HUES48 (cell line): Measurements from ENCODE around the gene NELL1.

ENCODE experiments used
- H3K27ac ChIP-seq: one replicate; pipeline ENCODE4 v1.7.0; 2013; ENCODE audit warnings: low read depth, low read length, inconsistent platforms
- H3K27me3 ChIP-seq: 2 replicates; pipeline ENCODE4 v1.6.1; 2013; ENCODE audit warnings: mild to moderate bottlenecking, low read length; ENCODE audit not compliant: control insufficient read depth, insufficient read depth
- H3K36me3 ChIP-seq: 2 replicates; pipeline ENCODE4 v1.6.1; 2013; ENCODE audit warnings: low read length; ENCODE audit not compliant: control insufficient read depth, insufficient read depth
- H3K4me1 ChIP-seq: 2 replicates; pipeline ENCODE4 v1.6.1; 2013; ENCODE audit warnings: mild to moderate bottlenecking, low read length; ENCODE audit not compliant: control insufficient read depth, insufficient read depth
- H3K4me3 ChIP-seq: 2 replicates; pipeline ENCODE4 v1.5.1; 2013; ENCODE audit warnings: mild to moderate bottlenecking, low read depth, low read length
- H3K9ac ChIP-seq: 2 replicates; pipeline ENCODE4 v1.6.1; 2013; ENCODE audit warnings: mild to moderate bottlenecking, low read depth, low read length, moderate library complexity
- H3K9me3 ChIP-seq: 2 replicates; pipeline ENCODE4 v1.6.1; 2013; ENCODE audit warnings: low read length; ENCODE audit not compliant: control insufficient read depth, insufficient read depth

NELL1 gene

DNA sequence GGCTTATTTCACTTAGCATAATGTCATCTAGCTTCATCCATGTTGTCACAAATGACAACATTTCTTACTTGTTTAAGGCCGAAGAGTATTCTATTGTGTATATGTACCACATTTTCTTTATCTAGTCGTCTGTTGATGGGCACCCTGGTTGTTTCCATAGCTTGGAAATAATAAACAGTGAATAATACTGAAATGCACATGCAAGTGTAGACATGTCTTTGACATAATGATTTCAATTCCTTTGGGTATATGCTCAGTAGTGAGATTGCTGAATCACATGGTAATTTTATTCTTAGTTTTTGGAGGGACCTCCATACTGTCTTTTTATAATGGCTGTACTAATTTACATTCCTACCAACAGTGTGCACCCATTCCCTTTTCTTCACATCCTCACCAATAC, 508.0 kb downstream of the NELL1 start:
- Histone ChIP-seq H3K36me3 (no peaks in the 10 kb centered on the region), H3K4me3 (no peak overlapping the region), H3K27me3 (no peaks in the 10 kb centered on the region), H3K9me3 (no peaks in the 10 kb centered on the region), H3K9ac (no peak overlapping the region), H3K4me1 (0 out of 2 replicates have a peak, but pooled peaks cover 5% of the 10 kb centered on the region), H3K27ac (no peak overlapping the region)

DNA sequence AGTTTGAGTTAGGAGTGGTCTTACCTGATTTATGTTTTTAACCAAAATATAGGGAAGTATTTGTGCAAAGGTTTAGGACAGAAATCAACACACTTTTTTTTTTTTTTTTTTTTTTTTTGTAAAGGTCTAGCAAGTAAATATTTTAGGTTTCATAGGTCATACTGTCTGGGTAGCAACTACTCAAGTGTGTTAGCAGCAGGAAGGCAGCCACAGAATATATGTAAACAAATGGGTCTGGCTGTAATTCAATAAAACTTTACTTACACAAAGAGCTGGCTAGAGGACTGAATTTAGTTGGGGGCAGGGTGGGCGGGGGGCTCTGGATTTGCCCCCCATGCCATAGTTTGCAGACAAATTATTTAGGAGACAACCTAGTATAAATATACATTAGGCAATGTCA, 510.4 kb downstream of the NELL1 start:
- no peaks in the 10 kb centered on the region for H3K9me3 ChIP-seq
- H3K9ac ChIP-seq = no peak overlapping the region
- 0 out of 2 replicates have a peak, but pooled peaks cover 5% of the 10 kb centered on the region for H3K4me1 ChIP-seq
- H3K27ac ChIP-seq = no peak overlapping the region
- no peaks in the 10 kb centered on the region for H3K27me3 ChIP-seq
- no peak overlapping the region for H3K4me3 ChIP-seq
- H3K36me3 ChIP-seq = no peaks in the 10 kb centered on the region

DNA sequence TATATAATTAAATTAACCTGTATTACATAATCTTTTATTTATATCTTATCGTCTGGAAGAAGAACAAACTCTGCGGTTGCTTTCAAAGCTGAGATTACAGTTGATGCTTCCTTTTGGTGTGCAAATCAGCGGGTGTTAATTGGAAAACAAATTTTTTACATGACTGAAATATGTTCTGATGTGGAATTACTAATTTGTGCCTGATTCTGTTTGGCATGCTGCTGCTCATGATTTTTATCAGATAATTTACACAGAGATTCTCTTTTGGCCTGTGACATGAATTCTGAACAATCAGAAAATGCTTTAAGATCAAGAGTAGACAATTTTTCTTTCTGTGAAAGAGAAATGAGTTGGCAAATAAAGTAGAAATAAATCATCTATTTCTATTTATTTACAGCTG, 510.8 kb downstream of the NELL1 start:
- H3K9me3 ChIP-seq = no peaks in the 10 kb centered on the region
- H3K9ac ChIP-seq = no peak overlapping the region
- 0 out of 2 replicates have a peak, but pooled peaks cover 5% of the 10 kb centered on the region for H3K4me1 ChIP-seq
- H3K27ac ChIP-seq = no peak overlapping the region
- H3K36me3 ChIP-seq = no peaks in the 10 kb centered on the region
- no peak overlapping the region for H3K4me3 ChIP-seq
- H3K27me3 ChIP-seq = no peaks in the 10 kb centered on the region

DNA sequence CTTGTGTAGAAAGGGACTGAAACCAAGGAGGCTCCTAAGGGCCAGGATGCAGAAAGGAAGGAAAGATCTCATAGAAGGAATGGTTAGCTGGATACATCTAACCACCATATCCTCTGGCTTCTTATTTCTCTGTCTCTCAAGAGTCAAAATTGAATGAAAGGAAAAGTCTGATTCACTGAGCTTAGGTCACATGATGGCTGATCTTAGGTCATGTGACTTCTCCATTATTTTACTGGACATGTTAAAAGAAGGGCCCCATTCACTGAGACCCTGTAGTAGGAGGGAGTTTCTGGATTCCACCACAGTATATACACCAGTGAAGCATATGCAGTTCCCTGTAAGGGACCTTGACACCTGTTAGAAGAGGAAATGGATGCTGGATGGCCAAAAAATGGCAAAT, 516.6 kb downstream of the NELL1 start:
- Histone ChIP-seq H3K4me3 (no peak overlapping the region), H3K9me3 (no peaks in the 10 kb centered on the region), H3K9ac (no peak overlapping the region), H3K27ac (no peak overlapping the region), H3K36me3 (no peaks in the 10 kb centered on the region), H3K4me1 (no peaks in the 10 kb centered on the region), H3K27me3 (no peaks in the 10 kb centered on the region)

DNA sequence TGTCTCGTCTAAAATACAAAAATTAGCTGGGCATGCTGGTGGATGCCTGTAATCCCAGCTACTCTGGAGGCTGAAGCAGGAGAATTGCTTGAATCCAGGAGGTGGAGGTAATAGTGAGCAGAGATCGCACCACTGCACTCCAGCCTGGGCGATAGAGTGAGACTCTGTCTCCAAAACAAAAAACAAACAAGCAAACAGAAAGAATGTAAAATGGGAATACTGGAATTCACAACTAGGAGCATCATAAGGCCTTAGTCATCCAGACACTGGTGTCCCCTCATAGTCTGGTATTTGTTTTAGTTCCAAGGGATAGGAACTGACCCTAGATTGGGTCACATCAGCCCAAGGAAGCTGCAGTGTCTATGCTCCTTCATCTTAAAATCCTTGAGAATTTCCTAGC, 520.8 kb downstream of the NELL1 start:
- Histone ChIP-seq H3K36me3 (no peaks in the 10 kb centered on the region), H3K9me3 (no peaks in the 10 kb centered on the region), H3K4me1 (no peaks in the 10 kb centered on the region), H3K4me3 (no peak overlapping the region), H3K9ac (no peak overlapping the region), H3K27me3 (no peaks in the 10 kb centered on the region), H3K27ac (no peak overlapping the region)

DNA sequence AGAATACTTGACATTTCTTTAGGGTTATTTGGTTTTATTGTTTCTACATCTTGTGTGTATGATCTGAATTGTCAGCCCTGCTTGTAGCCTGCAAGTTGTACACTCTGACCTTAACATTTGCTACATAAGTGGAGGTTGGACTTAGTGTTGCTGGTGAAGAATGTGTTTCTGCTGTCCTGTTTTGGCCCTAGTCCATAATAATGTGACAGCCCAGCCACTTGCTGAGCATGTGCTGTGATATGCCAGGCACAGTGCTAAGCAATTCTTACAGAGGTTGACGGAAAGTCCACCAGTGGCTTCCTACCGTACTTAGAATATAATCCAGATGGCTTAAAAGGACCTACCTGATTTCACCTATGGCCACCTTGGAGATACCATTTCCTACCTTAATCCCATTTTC, 526.6 kb downstream of the NELL1 start:
- Histone ChIP-seq H3K27ac (no peak overlapping the region), H3K4me3 (no peak overlapping the region), H3K9ac (no peak overlapping the region), H3K27me3 (no peaks in the 10 kb centered on the region), H3K4me1 (no peaks in the 10 kb centered on the region), H3K36me3 (no peaks in the 10 kb centered on the region), H3K9me3 (no peaks in the 10 kb centered on the region)

DNA sequence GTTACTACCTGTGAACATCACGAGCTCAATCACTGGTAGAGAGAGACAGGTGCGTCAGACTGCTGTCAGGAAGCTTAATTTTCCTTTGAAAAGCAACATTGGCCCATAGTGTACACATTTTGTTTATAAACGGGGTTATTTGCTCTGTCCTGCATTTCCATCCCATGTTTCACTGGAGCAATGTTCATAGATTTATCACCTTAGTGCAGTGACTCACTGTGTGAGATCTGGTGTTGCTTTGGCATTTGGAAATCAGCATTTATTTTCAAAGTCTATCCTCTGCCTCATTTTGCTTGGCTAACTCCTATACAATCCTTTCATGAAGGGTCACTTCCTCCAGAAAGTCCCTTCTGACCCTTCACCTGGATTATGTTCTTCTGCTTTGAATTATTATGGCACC, 529.1 kb downstream of the NELL1 start:
- H3K4me3 ChIP-seq = no peak overlapping the region
- H3K9ac ChIP-seq = no peak overlapping the region
- no peaks in the 10 kb centered on the region for H3K4me1 ChIP-seq
- no peaks in the 10 kb centered on the region for H3K9me3 ChIP-seq
- H3K27me3 ChIP-seq = no peaks in the 10 kb centered on the region
- no peak overlapping the region for H3K27ac ChIP-seq
- no peaks in the 10 kb centered on the region for H3K36me3 ChIP-seq

DNA sequence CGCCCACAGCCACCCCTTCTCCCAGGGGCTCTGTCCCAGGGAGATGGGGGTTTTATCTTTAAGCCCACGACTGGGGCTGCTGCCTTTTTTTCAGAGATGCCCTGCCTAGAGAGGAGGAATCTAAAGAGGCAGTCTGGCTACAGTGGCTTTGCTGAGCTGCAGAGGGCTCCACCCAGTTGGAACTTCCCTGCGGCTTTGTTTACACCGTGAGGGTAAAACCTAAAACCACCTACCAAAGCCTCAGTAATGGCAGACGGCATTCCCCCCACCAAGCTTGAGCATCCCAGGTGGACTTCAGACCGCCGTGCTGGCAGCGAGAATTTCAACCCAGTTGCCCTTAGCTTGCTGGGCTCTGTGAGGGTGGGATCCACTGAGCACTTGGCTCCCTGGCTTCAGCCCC, 535.8 kb downstream of the NELL1 start:
- Histone ChIP-seq H3K4me1 (no peaks in the 10 kb centered on the region), H3K4me3 (no peak overlapping the region), H3K9ac (no peak overlapping the region), H3K27me3 (no peaks in the 10 kb centered on the region), H3K36me3 (no peaks in the 10 kb centered on the region), H3K27ac (no peak overlapping the region), H3K9me3 (no peaks in the 10 kb centered on the region)

DNA sequence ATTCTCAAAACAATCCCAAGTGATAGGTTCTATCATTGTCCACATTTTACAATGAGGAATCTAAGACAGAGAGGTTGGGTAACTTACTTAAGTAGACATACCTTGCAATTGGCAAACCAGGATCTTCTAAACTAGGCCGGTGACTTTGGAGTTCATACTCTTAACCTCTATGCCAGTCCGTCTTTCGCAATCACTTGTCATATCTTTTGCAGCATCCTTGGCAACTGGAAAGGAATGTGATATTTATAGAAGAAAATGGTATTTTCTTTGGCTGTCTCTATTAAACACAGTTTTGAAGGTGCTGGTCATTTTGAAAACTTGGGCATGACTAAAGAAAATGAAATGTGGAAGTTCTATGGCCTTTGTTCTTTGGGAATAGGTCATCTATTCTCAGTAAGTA, 556.5 kb downstream of the NELL1 start:
- Histone ChIP-seq H3K9ac (no peak overlapping the region), H3K27ac (no peak overlapping the region), H3K4me3 (no peak overlapping the region)

DNA sequence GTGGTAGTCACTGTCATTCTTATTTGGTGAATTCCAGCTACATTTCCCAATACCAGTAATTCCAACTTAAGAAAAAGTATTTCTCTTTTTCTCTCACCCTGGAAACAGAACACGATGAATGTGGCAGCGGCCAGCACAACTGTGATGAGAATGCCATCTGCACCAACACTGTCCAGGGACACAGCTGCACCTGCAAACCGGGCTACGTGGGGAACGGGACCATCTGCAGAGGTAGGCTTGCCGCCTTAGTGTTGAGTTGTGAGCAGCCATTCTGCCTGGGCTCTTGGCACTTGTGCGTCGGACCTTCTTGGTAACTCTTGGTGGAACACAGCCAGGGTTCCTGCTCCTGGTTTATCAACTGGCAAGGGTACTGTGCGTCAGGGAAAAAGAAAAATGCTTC, 559.8 kb downstream of the NELL1 start:
- Histone ChIP-seq H3K27ac (no peak overlapping the region), H3K9ac (no peak overlapping the region), H3K36me3 (no peaks in the 10 kb centered on the region), H3K4me3 (no peak overlapping the region), H3K9me3 (no peaks in the 10 kb centered on the region), H3K27me3 (no peaks in the 10 kb centered on the region), H3K4me1 (no peaks in the 10 kb centered on the region)

More for the DNA sequence above, 556.5 kb downstream of the NELL1 start:
- Histone ChIP-seq H3K4me1 (no peaks in the 10 kb centered on the region), H3K27me3 (no peaks in the 10 kb centered on the region), H3K9me3 (no peaks in the 10 kb centered on the region), H3K36me3 (no peaks in the 10 kb centered on the region)

DNA sequence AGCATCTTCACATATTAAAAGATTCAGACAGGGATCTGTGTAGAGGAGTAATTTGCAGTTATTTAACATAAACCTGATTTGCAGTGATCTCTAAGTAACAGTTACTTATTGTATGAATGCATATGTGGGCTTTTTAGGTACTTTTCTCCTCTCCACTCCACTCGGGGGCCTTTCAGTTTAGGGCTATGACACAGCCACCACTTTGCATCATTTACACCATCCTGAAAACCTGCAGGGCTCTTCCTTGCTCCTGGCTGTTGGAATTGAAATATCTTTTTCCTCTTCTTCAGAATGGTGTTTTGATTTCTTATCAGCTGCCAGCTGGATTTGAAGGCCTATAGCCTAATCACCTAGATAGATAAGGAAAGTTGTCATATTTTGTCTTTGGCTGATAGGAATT, 580.8 kb downstream of the NELL1 start:
- no peaks in the 10 kb centered on the region for H3K27me3 ChIP-seq
- no peak overlapping the region for H3K9ac ChIP-seq
- peaks cover 31% of the 10 kb centered on the region for H3K4me1 ChIP-seq
- H3K36me3 ChIP-seq = no peaks in the 10 kb centered on the region
- no peaks in the 10 kb centered on the region for H3K9me3 ChIP-seq
- no peak overlapping the region for H3K4me3 ChIP-seq
- H3K27ac ChIP-seq = no peak overlapping the region

DNA sequence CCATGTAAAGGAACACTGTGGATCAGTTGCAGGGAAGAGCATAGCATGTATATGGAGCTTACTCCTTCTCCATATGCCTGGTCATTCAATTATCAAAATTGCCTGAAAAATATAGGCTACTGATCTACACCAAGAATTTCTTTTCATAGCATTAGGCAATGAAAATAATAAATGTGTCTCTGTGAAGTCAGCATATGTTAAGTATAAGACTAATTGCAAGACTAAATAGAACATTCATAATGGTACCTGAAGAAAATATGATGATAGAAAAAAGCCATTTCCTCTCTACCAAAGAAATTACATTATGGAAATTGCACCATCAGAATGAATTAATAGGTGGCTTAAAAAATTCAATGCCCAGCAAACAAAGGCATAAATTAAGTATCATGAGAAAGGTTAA, 584.7 kb downstream of the NELL1 start:
- Histone ChIP-seq H3K27ac (no peak overlapping the region), H3K27me3 (no peaks in the 10 kb centered on the region), H3K9ac (no peak overlapping the region), H3K4me3 (no peak overlapping the region), H3K9me3 (no peaks in the 10 kb centered on the region), H3K4me1 (peaks cover 24% of the 10 kb centered on the region), H3K36me3 (no peaks in the 10 kb centered on the region)
